CD14-positive monocyte (primary cell): ENCODE data around the gene SEMA3C. TPM values are rescaled to one million over a fixed set of nuclear protein-coding genes. Genes with fewer than 3 reads are reported as not detected.

Source experiments
- DNase-seq, 3 donors: peaks; one replicate each; pipeline ENCODE4 v3.0.0-alpha.2; 2011 to 2022
- H2AFZ ChIP-seq: 2 replicates; pipeline ENCODE4 v1.6.0; 2012; ENCODE audit warnings: mild to moderate bottlenecking, low read depth, low read length, inconsistent platforms; ENCODE audit not compliant: insufficient read depth, poor library complexity, severe bottlenecking
- H3K27ac ChIP-seq, 2 donors: 1 replicate in 1 of 2; 2 replicates in 1 of 2; pipeline ENCODE4 v1.5.1; 2012 to 2013; ENCODE audit warnings: low read length in 2 of 2, control low read depth in 1 of 2, inconsistent platforms in 1 of 2, low read depth in 1 of 2, mild to moderate bottlenecking in 1 of 2
- H3K27me3 ChIP-seq, 2 donors: one replicate each; pipeline versions ENCODE4 v1.6.0 to v1.6.1; 2011 to 2013; ENCODE audit warnings: low read length in 2 of 2; ENCODE audit not compliant: control insufficient read depth in 2 of 2, insufficient read depth in 2 of 2
- H3K36me3 ChIP-seq, 2 donors: replicated peaks in 1 of 2; 1 replicate in 1 of 2; 2 replicates in 1 of 2; pipeline versions ENCODE4 v1.5.1 to v1.6.1; 2012 to 2013; ENCODE audit warnings: low read length in 2 of 2, control low read depth in 1 of 2, inconsistent platforms in 1 of 2, mild to moderate bottlenecking in 1 of 2; ENCODE audit not compliant: insufficient read depth in 2 of 2, control insufficient read depth in 1 of 2
- H3K4me1 ChIP-seq, 2 donors: 1 replicate in 1 of 2; 2 replicates in 1 of 2; pipeline versions ENCODE4 v1.5.1 to v1.6.1; 2012 to 2013; ENCODE audit warnings: low read length in 2 of 2, control low read depth in 1 of 2, inconsistent platforms in 1 of 2, mild to moderate bottlenecking in 1 of 2, moderate library complexity in 1 of 2; ENCODE audit not compliant: insufficient read depth in 2 of 2, control insufficient read depth in 1 of 2
- H3K4me2 ChIP-seq: replicated peaks from 2 replicates; pipeline ENCODE3; 2012; ENCODE audit warnings: low read length, moderate library complexity, mild to moderate bottlenecking; ENCODE audit not compliant: poor library complexity, severe bottlenecking; ENCODE audit errors: extremely low read depth
- H3K4me3 ChIP-seq, 3 experiments: fragments of 200-600 bp in 1 of 3; sonication (generic) in 1 of 3; replicated peaks in 1 of 3; 1 replicate in 2 of 3; 2 replicates in 1 of 3; pipeline ENCODE4 v1.5.1; 2011 to 2013; ENCODE audit warnings: low read length in 3 of 3, mild to moderate bottlenecking in 3 of 3, control low read depth in 2 of 3, low read depth in 2 of 3, inconsistent platforms in 1 of 3, moderate library complexity in 1 of 3
- H3K79me2 ChIP-seq: 2 replicates; pipeline ENCODE4 v1.6.0; 2012; ENCODE audit warnings: mild to moderate bottlenecking, control low read depth, inconsistent platforms, low read length, moderate library complexity; ENCODE audit not compliant: insufficient read depth
- H3K9ac ChIP-seq: 2 replicates; pipeline ENCODE4 v1.6.0; 2017; ENCODE audit warnings: low read length, mild to moderate bottlenecking; ENCODE audit not compliant: insufficient read depth, poor library complexity, severe bottlenecking
- H3K9me3 ChIP-seq, 2 donors: replicated peaks in 1 of 2; 1 replicate in 1 of 2; 2 replicates in 1 of 2; pipeline versions ENCODE4 v1.5.1 to v1.6.1; 2012 to 2013; ENCODE audit warnings: low read length in 2 of 2, control low read depth in 1 of 2; ENCODE audit not compliant: control insufficient read depth in 1 of 2, insufficient read depth in 1 of 2
- H4K20me1 ChIP-seq: 2 replicates; pipeline ENCODE4 v1.6.0; 2012; ENCODE audit warnings: mild to moderate bottlenecking, low read length, control low read depth, moderate library complexity; ENCODE audit not compliant: insufficient read depth
- H3K27ac Mint-ChIP-seq, 7 donors: one replicate each; pipeline ENCODE4 v1.8.0; 2020; ENCODE audit warnings: mild to moderate bottlenecking in 7 of 7, mixed read lengths in 7 of 7, moderate library complexity in 6 of 7, inconsistent platforms in 2 of 7
- H3K27me3 Mint-ChIP-seq, 3 donors: one replicate each; pipeline ENCODE4 v1.8.0; 2021 to 2022; ENCODE audit warnings: low read depth in 3 of 3, mild to moderate bottlenecking in 3 of 3, mixed read lengths in 3 of 3, moderate library complexity in 3 of 3, inconsistent platforms in 1 of 3
- H3K36me3 Mint-ChIP-seq, 2 donors: one replicate each; pipeline ENCODE4 v1.8.0; 2020; ENCODE audit warnings: mixed read lengths in 2 of 2, inconsistent platforms in 1 of 2, mild to moderate bottlenecking in 1 of 2
- H3K4me1 Mint-ChIP-seq: one replicate; pipeline ENCODE4 v1.8.0; 2020; ENCODE audit warnings: mild to moderate bottlenecking, mixed read lengths
- H3K4me3 Mint-ChIP-seq, 2 donors: one replicate each; pipeline ENCODE4 v1.8.0; 2020; ENCODE audit warnings: mild to moderate bottlenecking in 2 of 2, mixed read lengths in 2 of 2, moderate library complexity in 1 of 2
- H3K9me3 Mint-ChIP-seq, 7 donors: one replicate each; pipeline ENCODE4 v1.8.0; 2020 to 2022; ENCODE audit warnings: mixed read lengths in 7 of 7, mild to moderate bottlenecking in 6 of 7, moderate library complexity in 6 of 7, inconsistent platforms in 2 of 7
- WGBS: methylation state at CpG from one replicate; pipeline ENCODE4 v1.1.5; 2013; ENCODE audit warnings: missing lambda C conversion rate; ENCODE audit not compliant: insufficient coverage; 5-methylcytosine and 5-hydroxymethylcytosine counted together
- intact Hi-C, 2 donors: fragments of 100-400 bp; cut with micrococcal nuclease; formaldehyde crosslinking; loops; one replicate each; pipeline versions ENCODE4 v1.15.0 to v1.15.1; 2023
- polyA plus RNA-seq, 3 donors: library from polyadenylated mRNA; depleted of rRNA in 1 of 3; unstranded in 2 of 3; stranded (reverse) in 1 of 3; fragments of 300-500 nt in 2 of 3; fragments of >200 nt in 1 of 3; fragmentation: Illumina TruSeq in 2 of 3; gene quantifications; 1 replicate in 2 of 3; 2 replicates in 1 of 3; pipeline ENCODE4 v1.2.3, GENCODE V29; 2012 to 2021
- TF ChIP-seq, protein P1 (sequence below): fragments of 200-600 bp; IDR thresholded peaks from one replicate; pipeline ENCODE4 v1.8.0; 2022; ENCODE audit warnings: antibody characterized with exemption, mild to moderate bottlenecking

The SEMA3C gene
- polyA plus RNA-seq, 3 donors, result 7.2 to 14.1 (median 13.7) TPM

DNA sequence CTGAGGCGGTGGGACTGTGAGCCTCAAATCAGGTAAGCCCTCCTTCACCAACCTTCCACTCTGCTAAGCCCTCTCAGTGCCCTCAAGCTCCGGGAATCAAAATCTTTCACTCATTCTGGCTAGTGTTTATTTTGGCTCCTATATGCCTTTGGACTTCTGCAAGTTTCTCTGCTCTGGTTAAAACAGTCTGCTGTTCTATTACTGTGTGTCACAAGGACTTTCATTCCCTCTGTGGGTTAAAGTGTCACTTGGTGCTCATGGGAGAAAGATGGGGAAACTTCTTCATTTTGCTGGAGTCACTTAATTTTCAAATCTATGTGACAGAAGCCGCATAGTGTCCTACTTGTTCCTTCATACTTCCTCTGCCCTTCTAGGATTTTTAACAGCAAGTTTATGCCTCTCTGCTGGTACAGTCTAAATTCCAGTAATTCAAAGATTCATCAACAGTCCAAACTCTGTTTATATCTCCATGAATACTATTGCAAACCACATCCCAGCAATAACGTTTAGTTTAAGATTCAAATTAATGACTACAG, 219.1 kb downstream of the SEMA3C start:
- 67% methylated on average over 3 of the region's 4 CpGs for WGBS
- H3K4me2 ChIP-seq, result peak overlapping the region; percentile 45
- no peaks in the 10 kb centered on the region for H3K27me3 ChIP-seq
- Mint-ChIP-seq H3K27me3 (peaks cover 1 to 4% (median 3%) of the 10 kb centered on the region in 3 donors), H3K4me1 (peaks cover 16% of the 10 kb centered on the region), H3K4me3 (peak overlapping the region in 1 of 2 donors; percentile 54), H3K36me3 (no peaks in the 10 kb centered on the region), H3K27ac (peak overlapping the region; percentile 51 to 89 (median 83)), H3K9me3 (peaks cover 0 to 4% (median 0%) of the 10 kb centered on the region in 7 donors)
- peak overlapping the region in 1 of 3 experiments; percentile 24 for H3K4me3 ChIP-seq
- TF ChIP-seq, protein P1, sequence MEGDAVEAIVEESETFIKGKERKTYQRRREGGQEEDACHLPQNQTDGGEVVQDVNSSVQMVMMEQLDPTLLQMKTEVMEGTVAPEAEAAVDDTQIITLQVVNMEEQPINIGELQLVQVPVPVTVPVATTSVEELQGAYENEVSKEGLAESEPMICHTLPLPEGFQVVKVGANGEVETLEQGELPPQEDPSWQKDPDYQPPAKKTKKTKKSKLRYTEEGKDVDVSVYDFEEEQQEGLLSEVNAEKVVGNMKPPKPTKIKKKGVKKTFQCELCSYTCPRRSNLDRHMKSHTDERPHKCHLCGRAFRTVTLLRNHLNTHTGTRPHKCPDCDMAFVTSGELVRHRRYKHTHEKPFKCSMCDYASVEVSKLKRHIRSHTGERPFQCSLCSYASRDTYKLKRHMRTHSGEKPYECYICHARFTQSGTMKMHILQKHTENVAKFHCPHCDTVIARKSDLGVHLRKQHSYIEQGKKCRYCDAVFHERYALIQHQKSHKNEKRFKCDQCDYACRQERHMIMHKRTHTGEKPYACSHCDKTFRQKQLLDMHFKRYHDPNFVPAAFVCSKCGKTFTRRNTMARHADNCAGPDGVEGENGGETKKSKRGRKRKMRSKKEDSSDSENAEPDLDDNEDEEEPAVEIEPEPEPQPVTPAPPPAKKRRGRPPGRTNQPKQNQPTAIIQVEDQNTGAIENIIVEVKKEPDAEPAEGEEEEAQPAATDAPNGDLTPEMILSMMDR, result no peak
- no peaks in the 10 kb centered on the region for H3K36me3 ChIP-seq
- DNase-seq, result peak; percentile 43 to 51 (median 49)
- peak overlapping the region; percentile 1 for H2AFZ ChIP-seq
- intact Hi-C loops, result loop anchor here (5.0 to 10.0 kb wide), 3 partner anchors 75 to 775 kb away; no protein-coding TSS in a partner anchor
- H3K79me2 ChIP-seq, result no peaks in the 10 kb centered on the region
- H4K20me1 ChIP-seq, result no peaks in the 10 kb centered on the region
- no peaks in the 10 kb centered on the region for H3K9me3 ChIP-seq
- H3K4me1 ChIP-seq, result peaks cover 13 to 16% of the 10 kb centered on the region in 2 donors
- peak overlapping the region in 1 of 2 donors; percentile 64 for H3K27ac ChIP-seq
- H3K9ac ChIP-seq, result no peak overlapping the region

GRCh38 chr7:80699045-80699638, 219.7 kb downstream of the SEMA3C start:
- Mint-ChIP-seq H3K36me3 (no peaks in the 10 kb centered on the region), H3K4me1 (peaks cover 16% of the 10 kb centered on the region), H3K27me3 (peaks cover 1 to 4% (median 3%) of the 10 kb centered on the region in 3 donors), H3K9me3 (peaks cover 0 to 7% (median 0%) of the 10 kb centered on the region in 7 donors), H3K27ac (peak overlapping the region in 6 of 7 donors; percentile 51 to 88 (median 82)), H3K4me3 (no peak overlapping the region)
- peak overlapping the region in 1 of 2 donors; percentile 64 for H3K27ac ChIP-seq
- H3K36me3 ChIP-seq, result no peaks in the 10 kb centered on the region
- peak overlapping the region; percentile 1 for H2AFZ ChIP-seq
- no peaks in the 10 kb centered on the region for H3K9me3 ChIP-seq
- intact Hi-C loops, result loop anchor here (5.0 to 10.0 kb wide), 2 partner anchors 768 to 776 kb away; no protein-coding TSS in a partner anchor
- H3K9ac ChIP-seq, result no peak overlapping the region
- WGBS, result 0% methylated on average over 1 of the region's 5 CpGs
- H4K20me1 ChIP-seq, result no peaks in the 10 kb centered on the region
- H3K4me1 ChIP-seq, result peaks cover 13 to 16% of the 10 kb centered on the region in 2 donors
- peak; percentile 51 to 75 (median 57) for DNase-seq
- TF ChIP-seq, protein P1, result peak; percentile 82
- H3K4me2 ChIP-seq, result peak overlapping the region; percentile 45
- no peaks in the 10 kb centered on the region for H3K27me3 ChIP-seq
- H3K79me2 ChIP-seq, result no peaks in the 10 kb centered on the region
- H3K4me3 ChIP-seq, result peak overlapping the region in 1 of 3 experiments; percentile 24
